Measurements from ENCODE around the gene PPARGC1A. TPM values are rescaled to one million over a fixed set of nuclear protein-coding genes. Genes with fewer than 3 reads are reported as not detected.

The PPARGC1A gene
- polyA plus RNA-seq, 2 of the 4 experiments (the other 2 are of a cell fraction) = 0.04 TPM

DNA sequence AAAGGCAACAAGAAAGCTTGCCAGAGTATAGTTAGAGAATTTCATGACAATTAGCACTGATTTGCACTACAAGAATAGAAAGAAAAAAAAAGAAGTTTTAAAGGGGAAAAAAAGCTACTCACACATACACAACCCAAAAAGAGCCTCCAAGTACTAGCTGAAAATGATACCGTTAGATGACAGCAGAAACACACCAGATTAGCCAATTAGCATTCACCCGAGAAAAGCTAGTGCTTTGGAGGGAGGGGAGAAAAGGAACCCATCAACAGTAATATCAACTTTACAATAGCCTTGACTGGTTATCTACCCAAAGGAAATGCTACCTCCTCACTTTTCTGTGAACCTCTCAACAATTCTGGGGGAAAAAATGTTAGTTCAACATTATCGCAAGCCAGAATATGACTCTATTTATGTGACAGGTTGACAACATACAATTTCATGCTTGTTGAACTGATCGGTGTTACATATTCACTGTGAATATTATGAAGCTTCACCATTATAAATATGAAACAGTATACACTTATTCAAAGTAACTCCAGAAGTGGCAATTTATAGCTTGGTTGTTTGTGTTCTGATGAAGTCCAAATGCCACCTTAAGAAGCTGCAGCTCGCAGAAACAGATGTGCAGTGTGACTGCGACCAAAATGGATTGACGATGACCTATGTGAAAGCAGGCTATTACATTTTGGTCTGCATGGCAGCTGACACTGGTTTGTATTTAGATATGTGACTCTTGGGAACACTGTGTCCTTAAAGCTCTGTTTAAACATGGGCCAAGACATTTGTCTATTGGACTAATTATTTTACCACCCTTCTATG, 15.9 kb downstream of the PPARGC1A start:
- 53% methylated on average over 7 of the region's 7 CpGs for WGBS (ENCODE audit: missing lambda C conversion rate)
- no peak overlapping the region for H3K27ac ChIP-seq
- ATAC-seq (no peak), DNase-seq (ENCODE audit: low read depth in 1 of 2, low spot score in 1 of 2) (no peak), FAIRE-seq (no peak)
- CTCF ChIA-PET = interaction anchor here (0.6 kb wide), 1 partner anchor 292 kb away, joined by 3 read pairs; no protein-coding TSS in a partner anchor
- POLR2A ChIA-PET = no interaction called here
- no peaks in the 10 kb centered on the region for H3K9me3 ChIP-seq
- no peak overlapping the region for H3K4me3 ChIP-seq
- TF ChIP-seq TFCP2L1 (CRISPR knock-in tag; IDR thresholded peaks at IDR 0.05) (no peak), CBX2 (IDR thresholded peaks at IDR 0.05; ENCODE audit: borderline replicate concordance, low read depth) (no peak), MAZ (IDR thresholded peaks at IDR 0.05; ENCODE audit: borderline replicate concordance, low read depth, low read length) (no peak), CBX8 (IDR thresholded peaks at IDR 0.05) (no peak), KDM1A (IDR thresholded peaks at IDR 0.05; ENCODE audit: low read depth) (no peak), FOXS1 (CRISPR knock-in tag; IDR thresholded peaks at IDR 0.05) (no peak), BHLHE40 (IDR thresholded peaks at IDR 0.05; ENCODE audit: low read depth, low read length) (no peak), MAFK (IDR thresholded peaks at IDR 0.05; ENCODE audit: partially characterized antibody) (no peak), HOXB13 (CRISPR knock-in tag; IDR thresholded peaks at IDR 0.05; ENCODE audit: low read depth) (no peak), ZNF302 (CRISPR knock-in tag; IDR thresholded peaks at IDR 0.05) (no peak), NPAS2 (CRISPR knock-in tag; IDR thresholded peaks at IDR 0.05; ENCODE audit: borderline replicate concordance) (no peak), EP300 (IDR thresholded peaks at IDR 0.05) (no peak)
- TF ChIP-seq, protein P1, sequence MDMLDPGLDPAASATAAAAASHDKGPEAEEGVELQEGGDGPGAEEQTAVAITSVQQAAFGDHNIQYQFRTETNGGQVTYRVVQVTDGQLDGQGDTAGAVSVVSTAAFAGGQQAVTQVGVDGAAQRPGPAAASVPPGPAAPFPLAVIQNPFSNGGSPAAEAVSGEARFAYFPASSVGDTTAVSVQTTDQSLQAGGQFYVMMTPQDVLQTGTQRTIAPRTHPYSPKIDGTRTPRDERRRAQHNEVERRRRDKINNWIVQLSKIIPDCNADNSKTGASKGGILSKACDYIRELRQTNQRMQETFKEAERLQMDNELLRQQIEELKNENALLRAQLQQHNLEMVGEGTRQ (IDR thresholded peaks at IDR 0.05) = no peak
- no peaks in the 10 kb centered on the region for H3K4me1 ChIP-seq
- no peak overlapping the region for H3K4me2 ChIP-seq

DNA sequence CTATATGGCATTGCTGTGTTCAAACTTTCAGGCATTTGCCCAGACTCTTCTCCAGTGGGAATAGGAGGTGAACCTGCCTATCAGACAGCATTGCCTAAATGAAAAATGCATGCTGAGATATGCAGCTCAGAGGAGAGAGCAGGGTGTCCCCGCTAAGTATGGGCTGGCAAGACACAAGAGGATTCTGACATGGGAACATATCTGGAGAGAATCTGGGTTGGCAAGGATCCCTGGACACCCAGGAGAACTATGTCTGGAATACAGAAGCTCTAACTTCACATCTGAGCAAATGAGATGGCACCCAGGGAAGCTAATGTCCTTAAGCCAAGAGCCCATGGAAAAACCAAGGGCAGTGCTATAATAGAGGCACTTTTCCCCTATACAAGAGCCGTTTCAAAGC, 18.4 kb downstream of the PPARGC1A start:
- CTCF ChIA-PET = no interaction called here
- no peak for FAIRE-seq
- H3K9me3 ChIP-seq = no peaks in the 10 kb centered on the region
- no peak overlapping the region for H3K27ac ChIP-seq
- no peaks in the 10 kb centered on the region for H3K4me1 ChIP-seq
- ATAC-seq = no peak
- DNase-seq (ENCODE audit: low read depth in 1 of 2, low spot score in 1 of 2) = no peak
- H3K4me3 ChIP-seq = no peak overlapping the region
- POLR2A ChIA-PET = no interaction called here
- no peak for TF ChIP-seq HOXB5 (CRISPR knock-in tag; IDR thresholded peaks at IDR 0.05)
- no peak for TF ChIP-seq FOXS1 (CRISPR knock-in tag; IDR thresholded peaks at IDR 0.05)
- TF ChIP-seq RAD21 (conservative IDR thresholded peaks at IDR 0.05 in 1 of 2, IDR thresholded peaks at IDR 0.05 in 1 of 2) = no peak
- H3K4me2 ChIP-seq = no peak overlapping the region
- WGBS (ENCODE audit: missing lambda C conversion rate) = 0% methylated on average over 2 of the region's 2 CpGs

DNA sequence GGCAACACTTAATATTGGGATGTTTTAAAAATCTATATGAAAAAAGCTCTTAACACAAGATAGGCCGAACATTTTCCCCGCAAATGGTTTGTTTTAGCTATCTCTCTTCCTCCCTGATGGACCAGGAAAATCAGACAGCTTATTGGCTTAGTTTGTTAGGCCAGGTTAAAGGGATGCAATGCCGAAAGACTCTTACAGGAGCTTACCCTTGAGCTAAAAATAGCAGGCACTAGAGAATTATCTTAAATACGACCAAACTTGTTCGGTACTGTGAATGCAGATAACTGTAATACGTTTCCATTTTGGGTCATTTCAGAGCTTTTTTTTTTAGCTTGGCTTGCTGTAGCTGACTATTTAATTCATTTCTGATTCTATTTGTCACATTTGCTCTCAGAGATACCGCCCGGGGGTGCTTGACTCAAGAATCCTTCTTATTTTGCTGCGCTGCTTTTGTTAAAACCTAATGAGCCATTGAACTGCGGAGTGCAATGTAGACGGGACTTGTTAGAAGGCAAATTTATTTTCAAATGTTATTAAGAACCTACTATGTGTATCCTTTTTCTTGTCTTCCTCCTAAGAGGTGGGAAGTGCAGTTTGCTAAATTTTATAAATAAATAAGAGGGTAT, 23.3 kb downstream of the PPARGC1A start:
- whole genome bisulfite sequencing (ENCODE audit: missing lambda C conversion rate) = 60% methylated on average over 11 of the region's 11 CpGs
- no peak for DNase-seq (ENCODE audit: low read depth in 1 of 2, low spot score in 1 of 2)
- ChIA-PET CTCF (no interaction called here), POLR2A (no interaction called here)
- TF ChIP-seq EHMT2 (IDR thresholded peaks at IDR 0.05; ENCODE audit: low read depth) (no peak), SREBF2 (IDR thresholded peaks at IDR 0.05) (no peak), CHD4 (IDR thresholded peaks at IDR 0.05; ENCODE audit: borderline replicate concordance) (no peak), CBX8 (IDR thresholded peaks at IDR 0.05) (no peak), RAD21 (conservative IDR thresholded peaks at IDR 0.05 in 1 of 2, IDR thresholded peaks at IDR 0.05 in 1 of 2) (no peak), KDM1A (IDR thresholded peaks at IDR 0.05; ENCODE audit: low read depth) (no peak), HOXA7 (CRISPR knock-in tag; IDR thresholded peaks at IDR 0.05) (no peak), CHD2 (IDR thresholded peaks at IDR 0.05; ENCODE audit: low read length, partially characterized antibody) (no peak), ZC3H11A (IDR thresholded peaks at IDR 0.05) (no peak), PHF8 (IDR thresholded peaks at IDR 0.05; ENCODE audit: borderline replicate concordance, low read depth) (no peak)
- TF ChIP-seq, protein P2, sequence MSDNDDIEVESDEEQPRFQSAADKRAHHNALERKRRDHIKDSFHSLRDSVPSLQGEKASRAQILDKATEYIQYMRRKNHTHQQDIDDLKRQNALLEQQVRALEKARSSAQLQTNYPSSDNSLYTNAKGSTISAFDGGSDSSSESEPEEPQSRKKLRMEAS (IDR thresholded peaks at IDR 0.05) = no peak
- TF ChIP-seq, protein P3, sequence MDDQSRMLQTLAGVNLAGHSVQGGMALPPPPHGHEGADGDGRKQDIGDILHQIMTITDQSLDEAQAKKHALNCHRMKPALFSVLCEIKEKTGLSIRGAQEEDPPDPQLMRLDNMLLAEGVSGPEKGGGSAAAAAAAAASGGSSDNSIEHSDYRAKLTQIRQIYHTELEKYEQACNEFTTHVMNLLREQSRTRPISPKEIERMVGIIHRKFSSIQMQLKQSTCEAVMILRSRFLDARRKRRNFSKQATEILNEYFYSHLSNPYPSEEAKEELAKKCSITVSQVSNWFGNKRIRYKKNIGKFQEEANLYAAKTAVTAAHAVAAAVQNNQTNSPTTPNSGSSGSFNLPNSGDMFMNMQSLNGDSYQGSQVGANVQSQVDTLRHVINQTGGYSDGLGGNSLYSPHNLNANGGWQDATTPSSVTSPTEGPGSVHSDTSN (IDR thresholded peaks at IDR 0.05) = no peak
- ATAC-seq = no peak
- H3K4me2 ChIP-seq = no peak overlapping the region
- no peak overlapping the region for H3K27ac ChIP-seq
- no peak for FAIRE-seq
- no peak overlapping the region for H3K4me3 ChIP-seq
- no peaks in the 10 kb centered on the region for H3K9me3 ChIP-seq
- no peaks in the 10 kb centered on the region for H3K4me1 ChIP-seq
